Measurements from ENCODE around the gene COL7A1. TPM values are rescaled to one million over a fixed set of nuclear protein-coding genes. Genes with fewer than 3 reads are reported as not detected.

The COL7A1 gene
- total and polyA plus RNA-seq, 2 of the 13 experiments (the other 11 are each of a cell fraction or from before 2014, with no cell fraction given): 2.7 to 11.7 TPM

- no peak for TF ChIP-seq BCLAF1 (IDR thresholded peaks at IDR 0.05)
- no peak for TF ChIP-seq NPAS2 (CRISPR knock-in tag; IDR thresholded peaks at IDR 0.05; ENCODE audit: borderline replicate concordance)
- no peak for TF ChIP-seq ZXDC (CRISPR knock-in tag; IDR thresholded peaks at IDR 0.05)
- TF ChIP-seq BHLHE40 (IDR thresholded peaks at IDR 0.05; ENCODE audit: low read length): no peak
- peak; percentile 89 for TF ChIP-seq ZNF691 (CRISPR knock-in tag; IDR thresholded peaks at IDR 0.05; ENCODE audit: borderline replicate concordance, low read depth)
- peak; percentile 83 for TF ChIP-seq POLR2G (IDR thresholded peaks at IDR 0.05; ENCODE audit: low read depth, low read length)
- TF ChIP-seq KDM1A (CRISPR knock-in tag; IDR thresholded peaks at IDR 0.05): no peak
- peak; percentile 55 for TF ChIP-seq BRCA1 (CRISPR knock-in tag; IDR thresholded peaks at IDR 0.05)
- peak; percentile 71 for TF ChIP-seq HIC2 (CRISPR knock-in tag; IDR thresholded peaks at IDR 0.05; ENCODE audit: low read depth)
- TF ChIP-seq CREM (IDR thresholded peaks at IDR 0.05): no peak
- no peak for TF ChIP-seq CREM (CRISPR knock-in tag; IDR thresholded peaks at IDR 0.05)
- no peak for TF ChIP-seq PAWR (CRISPR knock-in tag; IDR thresholded peaks at IDR 0.05; ENCODE audit: borderline replicate concordance)
- TF ChIP-seq ZFP41 (CRISPR knock-in tag; IDR thresholded peaks at IDR 0.05; ENCODE audit: borderline replicate concordance): 0 out of 2 replicates have a peak, but pooled peaks have one; percentile 14
- peak; percentile 75 for TF ChIP-seq ETV5 (CRISPR knock-in tag; IDR thresholded peaks at IDR 0.05; ENCODE audit: borderline replicate concordance)
- peak; percentile 70 for TF ChIP-seq MAX (IDR thresholded peaks at IDR 0.05)
- TF ChIP-seq GABPA (IDR thresholded peaks at IDR 0.05; ENCODE audit: low read depth, low read length): no peak
- TF ChIP-seq GABPA (CRISPR knock-in tag; IDR thresholded peaks at IDR 0.05; ENCODE audit: low read depth): peak; percentile 52
- TF ChIP-seq CCDC6 (CRISPR knock-in tag; IDR thresholded peaks at IDR 0.05): peak; percentile 83; the same call in 1 of the 2 replicates
- TF ChIP-seq ZBTB44 (CRISPR knock-in tag; IDR thresholded peaks at IDR 0.05): no peak
- no peak for TF ChIP-seq MEF2D (CRISPR knock-in tag; IDR thresholded peaks at IDR 0.05)
These were observed 40.3 kb upstream of the COL7A1 start, which contains the start of gene SLC26A6 (continued) for GRCh38 chr3:48635222-48636021.

Measured in HepG2 (cell line).